T-cell (primary cell): ENCODE results near the gene EVX1. TPM values are rescaled to one million over a fixed set of nuclear protein-coding genes. Genes with fewer than 3 reads are reported as not detected.

ENCODE experiments used
- ATAC-seq, 4 experiments: fragments of 200-7000 bp in 3 of 4; fragments of 150-1000 bp in 1 of 4; cut with Tn5 transposase; replicated peaks in 1 of 4; 1 replicate in 3 of 4; 2 replicates in 1 of 4; pipeline ENCODE4 v1.10.0; 2021; ENCODE audit warnings: moderate library complexity in 3 of 4, mild to moderate bottlenecking in 2 of 4, moderate number of reproducible peaks in 1 of 4
- CTCF ChIA-PET, 2 donors: fragments of 300-600 bp; sonication (Branson Sonifier 250); formaldehyde crosslinking; loops; one replicate each; lab custom pipeline; 2022; ENCODE audit warnings: antibody characterized with exemption in 2 of 2; lab: Charles Lee
- POLR2A ChIA-PET, 2 donors: fragments of 300-600 bp; sonication (Branson Sonifier 250); formaldehyde crosslinking; loops; one replicate each; lab custom pipeline; 2022; ENCODE audit warnings: antibody characterized with exemption in 2 of 2; lab: Charles Lee
- DNase-seq, 35 experiments: peaks; one replicate each; pipeline versions ENCODE4 v3.0.0 to v3.0.0-alpha.2; 2013 to 2023
- H3K27ac ChIP-seq: one replicate; pipeline ENCODE4 v1.5.1; 2013; ENCODE audit warnings: low read length
- H3K27me3 ChIP-seq, 2 experiments: replicated peaks in 1 of 2; 1 replicate in 1 of 2; 2 replicates in 1 of 2; pipeline versions ENCODE4 v1.6.1 to v1.7.0; 2013; ENCODE audit warnings: low read length in 1 of 2, mixed read lengths in 1 of 2; ENCODE audit not compliant: control insufficient read depth in 2 of 2, insufficient read depth in 2 of 2; ENCODE audit errors: extremely low read depth in 1 of 2
- H3K36me3 ChIP-seq, 2 donors: 1 replicate in 1 of 2; 2 replicates in 1 of 2; pipeline versions ENCODE4 v1.6.1 to v1.7.0; 2013; ENCODE audit warnings: low read length in 1 of 2; ENCODE audit not compliant: control insufficient read depth in 2 of 2, insufficient read depth in 1 of 2; ENCODE audit errors: extremely low read depth in 1 of 2
- H3K4me1 ChIP-seq, 2 experiments: 1 replicate in 1 of 2; 2 replicates in 1 of 2; pipeline versions ENCODE4 v1.6.1 to v1.7.0; 2013; ENCODE audit warnings: low read length in 2 of 2, mixed read lengths in 1 of 2; ENCODE audit not compliant: insufficient read depth in 2 of 2, control insufficient read depth in 1 of 2; ENCODE audit errors: extremely low read depth in 1 of 2
- H3K4me3 ChIP-seq, 2 donors: 1 replicate in 1 of 2; 2 replicates in 1 of 2; pipeline versions ENCODE4 v1.5.1 to v1.7.0; 2013; ENCODE audit warnings: mild to moderate bottlenecking in 2 of 2, low read length in 1 of 2, moderate library complexity in 1 of 2; ENCODE audit not compliant: control insufficient read depth in 1 of 2; ENCODE audit errors: extremely low read depth in 1 of 2
- H3K9me3 ChIP-seq: 2 replicates; pipeline ENCODE4 v1.7.0; 2013
- H3K27ac Mint-ChIP-seq, 2 donors: one replicate each; pipeline ENCODE4 v1.8.0; 2020 to 2021; ENCODE audit warnings: mild to moderate bottlenecking in 2 of 2, mixed read lengths in 2 of 2
- H3K27me3 Mint-ChIP-seq, 2 donors: one replicate each; pipeline ENCODE4 v1.8.0; 2021 to 2022; ENCODE audit warnings: mixed read lengths in 2 of 2
- H3K36me3 Mint-ChIP-seq: one replicate; pipeline ENCODE4 v1.8.0; 2021; ENCODE audit warnings: mixed read lengths
- H3K4me1 Mint-ChIP-seq, 3 donors: one replicate each; pipeline ENCODE4 v1.8.0; 2020 to 2022; ENCODE audit warnings: mixed read lengths in 3 of 3, mild to moderate bottlenecking in 1 of 3
- H3K4me3 Mint-ChIP-seq, 3 donors: one replicate each; pipeline ENCODE4 v1.8.0; 2020 to 2022; ENCODE audit warnings: mild to moderate bottlenecking in 3 of 3, mixed read lengths in 3 of 3, moderate library complexity in 3 of 3
- H3K9me3 Mint-ChIP-seq, 3 donors: one replicate each; pipeline ENCODE4 v1.8.0; 2020 to 2022; ENCODE audit warnings: mixed read lengths in 3 of 3
- WGBS: methylation state at CpG from one replicate; pipeline ENCODE4 v1.1.5; 2013; ENCODE audit warnings: missing lambda C conversion rate; ENCODE audit not compliant: insufficient coverage; 5-methylcytosine and 5-hydroxymethylcytosine counted together
- total RNA-seq, 35 experiments: library from RNA in 6 of 35; stranded (reverse) in 6 of 35; fragments of 120-200 nt in 1 of 35; gene quantifications; one replicate each; pipeline versions ENCODE4 v1.2.1 to v1.2.4 and lab custom pipeline; 2013 to 2026

Gene EVX1
- total RNA-seq, 5 donors from 2014 or later (not counting 1 experiment from before 2014, with no cell fraction given), result 0.16 TPM; not detected in 4

DNA sequence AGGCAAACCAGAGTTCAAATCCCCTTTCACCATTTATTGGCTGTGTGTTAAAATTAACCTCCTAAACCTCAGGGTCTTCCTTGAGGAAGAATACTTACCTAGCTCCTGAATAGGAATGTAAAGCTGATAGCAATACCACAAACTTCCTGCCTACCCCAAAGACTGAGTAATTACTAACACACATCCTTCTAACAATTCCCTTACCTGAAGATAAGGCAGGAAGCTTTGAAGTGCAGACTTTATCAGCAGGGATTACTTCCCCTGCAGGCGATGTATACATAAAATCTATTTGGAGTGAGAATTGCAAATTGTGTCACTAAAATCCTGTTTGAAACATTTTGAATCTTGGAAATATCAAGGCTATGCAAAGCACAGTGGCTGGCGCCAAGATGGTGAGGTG, 21.2 kb downstream of the EVX1 start:
- DNase-seq (no peak), ATAC-seq (no peak)
- Histone ChIP-seq H3K36me3 (no peaks in the 10 kb centered on the region), H3K27ac (no peak overlapping the region), H3K4me1 (no peaks in the 10 kb centered on the region), H3K4me3 (no peak overlapping the region), H3K27me3 (peaks cover 0 to 5% of the 10 kb centered on the region in 2 experiments), H3K9me3 (no peaks in the 10 kb centered on the region)
- Mint-ChIP-seq H3K9me3 (no peaks in the 10 kb centered on the region), H3K36me3 (no peaks in the 10 kb centered on the region), H3K27ac (no peak overlapping the region), H3K27me3 (peaks cover 15 to 17% of the 10 kb centered on the region in 2 donors), H3K4me1 (no peaks in the 10 kb centered on the region), H3K4me3 (no peak overlapping the region)
- POLR2A ChIA-PET, result no interaction called here
- CTCF ChIA-PET, result no interaction called here
- WGBS, result no CpG with 5 or more reads among the region's 2 CpGs

DNA sequence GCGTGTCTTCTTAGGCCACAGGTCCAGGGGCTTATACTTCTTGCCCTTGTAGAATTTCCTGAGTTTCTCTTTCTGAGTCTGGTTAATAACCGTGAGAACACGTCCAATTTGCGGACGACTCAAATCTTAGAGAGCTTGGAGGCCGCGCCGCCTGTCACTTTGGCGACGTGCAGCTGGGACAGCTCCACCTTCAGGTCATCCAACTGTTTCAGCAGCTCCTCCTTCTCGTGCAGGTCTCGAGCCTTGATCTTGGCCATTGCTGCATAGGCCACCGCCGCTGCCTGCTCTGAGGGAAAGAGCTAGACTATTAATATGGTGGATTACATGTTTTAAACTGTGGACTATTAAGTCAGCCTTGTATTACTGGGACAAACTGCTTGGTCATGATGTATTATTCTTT, 26.9 kb downstream of the EVX1 start:
- Histone ChIP-seq H3K4me1 (no peaks in the 10 kb centered on the region), H3K36me3 (no peaks in the 10 kb centered on the region), H3K27me3 (peaks cover 0 to 13% of the 10 kb centered on the region in 2 experiments), H3K9me3 (peaks cover 6% of the 10 kb centered on the region), H3K27ac (no peak overlapping the region), H3K4me3 (no peak overlapping the region)
- Mint-ChIP-seq H3K9me3 (peaks cover 11 to 17% (median 13%) of the 10 kb centered on the region in 3 donors), H3K4me3 (no peak overlapping the region), H3K27me3 (peaks cover 12 to 27% of the 10 kb centered on the region in 2 donors), H3K36me3 (no peaks in the 10 kb centered on the region), H3K27ac (no peak overlapping the region), H3K4me1 (no peaks in the 10 kb centered on the region)
- POLR2A ChIA-PET, result no interaction called here
- CTCF ChIA-PET, result no interaction called here
- 96% methylated on average over 12 of the region's 14 CpGs for whole genome bisulfite sequencing
- ATAC-seq (no peak), DNase-seq (no peak)

DNA sequence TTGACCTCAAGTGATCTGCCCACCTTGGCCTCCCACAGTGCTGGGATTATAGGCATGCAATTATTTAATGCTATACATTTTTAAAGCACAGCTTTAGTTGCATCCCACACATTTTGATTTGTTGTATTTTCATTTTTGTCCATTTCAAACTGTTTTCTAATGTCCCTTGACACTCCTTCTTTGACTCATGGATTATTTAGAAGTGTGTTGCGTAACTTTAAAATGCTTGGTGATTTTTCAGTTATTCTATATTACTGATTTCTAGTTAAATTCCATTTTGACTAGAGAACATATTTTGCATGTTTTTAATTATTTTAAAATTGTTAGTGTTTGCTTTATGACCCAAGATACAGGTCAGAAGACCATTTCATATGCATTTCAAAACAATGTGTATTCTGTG, 28.8 kb downstream of the EVX1 start:
- Mint-ChIP-seq H3K36me3 (no peaks in the 10 kb centered on the region), H3K27ac (no peak overlapping the region), H3K4me1 (no peaks in the 10 kb centered on the region), H3K4me3 (no peak overlapping the region), H3K27me3 (peaks cover 9 to 28% of the 10 kb centered on the region in 2 donors), H3K9me3 (peaks cover 11 to 22% (median 13%) of the 10 kb centered on the region in 3 donors)
- ChIA-PET POLR2A (no interaction called here), CTCF (no interaction called here)
- Histone ChIP-seq H3K4me1 (no peaks in the 10 kb centered on the region), H3K27me3 (peaks cover 0 to 12% of the 10 kb centered on the region in 2 experiments), H3K36me3 (no peaks in the 10 kb centered on the region), H3K9me3 (peaks cover 6% of the 10 kb centered on the region), H3K4me3 (no peak overlapping the region), H3K27ac (no peak overlapping the region)
- WGBS, result no CpG with 5 or more reads among the region's 1 CpG
- ATAC-seq, result no peak
- DNase-seq, result no peak

DNA sequence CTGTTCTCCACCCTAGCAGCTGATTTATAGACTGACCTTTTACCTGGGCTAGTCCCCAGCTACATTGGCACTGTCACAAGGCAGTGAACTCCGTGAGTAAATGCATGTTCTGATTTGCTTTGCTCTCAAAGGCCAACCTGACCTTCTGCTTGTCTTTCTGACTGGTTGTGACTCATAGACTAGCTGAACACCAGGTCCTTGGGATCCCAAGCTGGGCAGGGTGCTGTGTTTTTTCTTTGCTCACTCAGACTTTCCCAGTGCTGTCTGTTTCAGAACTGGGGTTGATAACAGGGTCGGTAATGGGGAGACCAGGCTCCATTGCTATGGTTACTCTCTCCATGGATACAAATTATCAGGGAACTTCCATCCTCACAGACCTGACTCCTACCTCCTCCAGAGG, 35.0 kb downstream of the EVX1 start:
- 80% methylated on average over 1 of the region's 2 CpGs for WGBS
- no peak for ATAC-seq
- ChIA-PET CTCF (interaction anchor here in 1 of 2 donors (0.6 kb wide), 1 partner anchor 873 kb away, joined by 3 read pairs; no protein-coding TSS in a partner anchor), POLR2A (interaction anchor here in 1 of 2 donors (0.6 kb wide), 1 partner anchor 87 kb away, joined by 4 read pairs; no protein-coding TSS in a partner anchor)
- Mint-ChIP-seq H3K27me3 (peaks cover 11 to 25% of the 10 kb centered on the region in 2 donors), H3K36me3 (no peaks in the 10 kb centered on the region), H3K4me3 (no peak overlapping the region), H3K4me1 (no peaks in the 10 kb centered on the region), H3K9me3 (peaks cover 5 to 16% (median 7%) of the 10 kb centered on the region in 3 donors), H3K27ac (no peak overlapping the region)
- DNase-seq, result no peak
- no peaks in the 10 kb centered on the region for H3K36me3 ChIP-seq
- no peaks in the 10 kb centered on the region for H3K9me3 ChIP-seq
- no peak overlapping the region for H3K4me3 ChIP-seq
- no peak overlapping the region for H3K27ac ChIP-seq
- H3K27me3 ChIP-seq, result no peaks in the 10 kb centered on the region
- H3K4me1 ChIP-seq, result no peaks in the 10 kb centered on the region

DNA sequence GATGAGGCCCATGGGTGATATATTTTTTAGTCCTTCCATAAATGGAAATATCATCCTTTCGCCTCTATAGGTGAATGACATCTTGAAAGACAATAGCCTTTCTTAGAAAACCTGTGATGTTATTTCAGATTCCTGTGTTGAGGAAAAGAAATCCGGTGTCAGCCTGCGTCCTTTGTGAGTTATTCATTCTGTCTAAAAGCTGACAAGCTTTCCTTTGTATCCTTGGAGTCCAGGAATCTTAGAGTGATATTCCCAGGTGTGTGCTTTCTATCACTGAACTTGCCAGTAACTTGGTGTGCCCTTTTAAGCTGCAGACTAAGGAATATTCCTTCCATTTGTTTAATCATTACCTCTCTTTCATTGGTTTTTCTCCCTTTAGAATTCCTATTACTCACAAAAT, 41.0 kb downstream of the EVX1 start:
- Histone ChIP-seq H3K9me3 (no peaks in the 10 kb centered on the region), H3K27me3 (peaks cover 0 to 4% of the 10 kb centered on the region in 2 experiments), H3K36me3 (no peaks in the 10 kb centered on the region), H3K27ac (no peak overlapping the region), H3K4me3 (no peak overlapping the region), H3K4me1 (no peaks in the 10 kb centered on the region)
- no peaks in the 10 kb centered on the region for H3K36me3 Mint-ChIP-seq
- CTCF ChIA-PET, result no interaction called here
- H3K27me3 Mint-ChIP-seq, result peaks cover 23 to 27% of the 10 kb centered on the region in 2 donors
- no peak overlapping the region for H3K27ac Mint-ChIP-seq
- peaks cover 0 to 3% (median 0%) of the 10 kb centered on the region in 3 donors for H3K9me3 Mint-ChIP-seq
- no peak overlapping the region for H3K4me3 Mint-ChIP-seq
- DNase-seq (no peak), ATAC-seq (no peak)
- WGBS, result 86% methylated on average over 1 of the region's 3 CpGs
- POLR2A ChIA-PET, result no interaction called here
- H3K4me1 Mint-ChIP-seq, result no peaks in the 10 kb centered on the region

DNA sequence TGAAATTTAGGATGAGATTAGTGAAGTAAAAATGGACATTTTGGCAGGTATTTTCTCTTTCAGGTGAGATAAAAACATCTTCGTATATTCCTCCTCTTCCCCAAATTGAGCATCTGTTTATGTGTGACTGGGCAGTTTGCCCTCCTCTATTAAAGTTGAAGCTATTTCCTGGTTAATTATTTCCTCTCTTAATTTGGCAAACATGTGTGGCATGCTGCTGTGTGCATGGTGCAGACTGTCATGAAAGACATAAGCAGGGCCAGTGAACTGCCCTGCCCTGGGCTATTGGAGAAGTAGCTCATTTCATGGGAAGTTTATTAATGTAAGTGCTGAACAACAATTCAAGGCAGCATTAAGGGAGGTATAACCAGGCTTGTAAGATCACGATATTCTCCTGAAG, 52.6 kb downstream of the EVX1 start:
- CTCF ChIA-PET, result no interaction called here
- Histone ChIP-seq H3K4me3 (no peak overlapping the region), H3K36me3 (no peaks in the 10 kb centered on the region), H3K9me3 (no peaks in the 10 kb centered on the region), H3K27ac (no peak overlapping the region), H3K27me3 (peaks cover 0 to 10% of the 10 kb centered on the region in 2 experiments), H3K4me1 (no peaks in the 10 kb centered on the region)
- no peak overlapping the region for H3K4me3 Mint-ChIP-seq
- no peaks in the 10 kb centered on the region for H3K9me3 Mint-ChIP-seq
- ATAC-seq (no peak), DNase-seq (no peak)
- POLR2A ChIA-PET, result no interaction called here
- 100% methylated on average over 1 of the region's 2 CpGs for WGBS
- H3K27ac Mint-ChIP-seq, result no peak overlapping the region
- H3K27me3 Mint-ChIP-seq, result peaks cover 16 to 27% of the 10 kb centered on the region in 2 donors
- peaks cover 0 to 3% (median 0%) of the 10 kb centered on the region in 3 donors for H3K4me1 Mint-ChIP-seq
- no peaks in the 10 kb centered on the region for H3K36me3 Mint-ChIP-seq
